Breast epithelium (tissue), 4 donors: ENCODE data around the gene PERP. TPM values are rescaled to one million over a fixed set of nuclear protein-coding genes. Genes with fewer than 3 reads are reported as not detected.

Source experiments
- DNase-seq, 2 donors: peaks; one replicate each; pipeline ENCODE4 v3.0.0-alpha.2; 2019; ENCODE audit warnings: low spot score in 2 of 2
- H3K27ac ChIP-seq, 2 donors: fragments of 200-600 bp; sonication (generic) in 1 of 2; one replicate each; pipeline ENCODE4 v1.5.1; 2016 to 2019; ENCODE audit warnings: mild to moderate bottlenecking in 1 of 2
- H3K27me3 ChIP-seq, 2 donors: fragments of 200-600 bp; sonication (generic) in 1 of 2; one replicate each; pipeline versions ENCODE4 v1.5.1 to v1.6.0; 2017 to 2019; ENCODE audit warnings: control low read depth in 1 of 2, mild to moderate bottlenecking in 1 of 2
- H3K36me3 ChIP-seq: fragments of 200-600 bp; one replicate; pipeline ENCODE4 v1.5.1; 2019
- H3K4me1 ChIP-seq, 2 donors: fragments of 200-600 bp; sonication (generic); one replicate each; pipeline ENCODE4 v1.5.1; 2016 to 2019; ENCODE audit warnings: control low read depth in 1 of 2
- H3K4me3 ChIP-seq, 3 donors: fragments of 200-600 bp; sonication (generic); 1 replicate in 2 of 3; 2 replicates in 1 of 3; pipeline ENCODE4 v1.5.1; 2016 to 2019; ENCODE audit warnings: mild to moderate bottlenecking in 3 of 3, moderate library complexity in 2 of 3
- H3K9me3 ChIP-seq, 2 donors: fragments of 200-600 bp; sonication (generic) in 1 of 2; one replicate each; pipeline ENCODE4 v1.5.1; 2016 to 2019; ENCODE audit warnings: control low read depth in 1 of 2
- POLR2A ChIP-seq: fragments of 450-650 bp; IDR thresholded peaks from one replicate; pipeline ENCODE4 v1.6.1; 2016; ENCODE audit warnings: antibody characterized with exemption, mild to moderate bottlenecking, moderate library complexity
- POLR2AphosphoS5 ChIP-seq, 3 donors: sonication (generic); formaldehyde crosslinking; IDR thresholded peaks; one replicate each; pipeline ENCODE4 v1.6.1; 2017; ENCODE audit warnings: antibody characterized with exemption in 3 of 3
- intact Hi-C: fragments of 100-400 bp; cut with DNase I; formaldehyde crosslinking; loops from one replicate; pipeline ENCODE4 v1.15.1; 2023; ENCODE audit warnings: low total_unique reads
- total RNA-seq, 3 donors: library from RNA; depleted of rRNA; stranded (reverse); fragments of >200 nt; gene quantifications; one replicate each; pipeline ENCODE4 v1.1.0, GENCODE V29; 2016
- TF ChIP-seq, protein P1 (sequence below), 3 donors: fragments of 450-650 bp; IDR thresholded peaks; one replicate each; pipeline ENCODE4 v1.5.1; 2016 to 2017; ENCODE audit warnings: antibody characterized with exemption in 3 of 3, mild to moderate bottlenecking in 3 of 3, moderate library complexity in 3 of 3

PERP gene
- total RNA-seq, result 100 to 1,000 TPM in 1 of 3 donors, 10 to 100 TPM in 2; 62.9 to 176 (median 82.3) TPM

DNA sequence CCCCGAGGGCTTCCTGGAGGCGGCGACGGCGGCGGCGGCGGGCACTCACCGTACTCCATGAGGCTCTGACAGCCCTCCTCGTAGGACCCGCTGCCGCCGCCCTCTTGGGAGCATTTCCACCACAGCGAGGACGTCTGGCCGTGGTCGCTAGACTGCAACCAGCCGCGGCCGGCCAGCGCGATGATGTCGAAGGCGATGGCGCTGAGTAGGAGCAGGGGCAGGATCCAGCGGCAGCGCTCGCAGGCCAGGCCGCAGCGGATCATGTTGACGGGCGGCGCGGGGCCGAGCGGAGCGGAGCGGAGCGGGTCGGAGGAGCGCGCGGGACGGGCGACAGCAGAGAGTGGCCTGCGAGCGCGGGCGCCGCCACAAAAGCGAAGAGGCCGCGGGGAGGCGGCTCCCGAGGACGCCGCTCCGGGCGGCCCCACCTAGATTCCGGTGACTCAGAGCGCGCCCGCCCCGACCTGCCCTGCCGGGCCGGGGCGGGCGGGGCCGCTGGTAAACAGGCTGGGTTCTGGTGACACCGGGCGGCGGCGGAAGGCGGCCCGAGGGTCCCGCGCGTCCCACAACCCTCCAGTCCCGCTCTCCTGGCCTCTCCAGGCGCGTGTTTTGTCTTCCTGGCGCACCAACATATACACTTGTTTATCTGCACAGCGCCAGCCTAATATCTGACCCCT is at the start of gene PERP:
Gene PERP, minus strand, starts transcription at position 342 of the 674 bp plus-strand sequence. Its CDS starts 79 bp downstream, at position 263.
- DNase-seq, result peak; percentile 78 to 81
- H3K4me3 ChIP-seq, result peak within 1 kb of the TSS; percentile 60 to 92 (median 84)

GRCh38 chr6:138155443-138155842 is 48.2 kb upstream of the PERP start:
- H3K4me1 ChIP-seq, result no peaks in the 10 kb centered on the region
- peaks cover 0 to 9% of the 10 kb centered on the region in 2 donors for H3K9me3 ChIP-seq
- H3K4me3 ChIP-seq, result no peak overlapping the region
- DNase-seq, result no peak
- intact Hi-C loops, result no loop called here
- no peaks in the 10 kb centered on the region for H3K36me3 ChIP-seq
- no peaks in the 10 kb centered on the region for H3K27me3 ChIP-seq
- no peak overlapping the region for H3K27ac ChIP-seq
- TF ChIP-seq POLR2AphosphoS5 (IDR thresholded peaks at IDR 0.05) (no peak), POLR2A (no peak)
- TF ChIP-seq, protein P1, sequence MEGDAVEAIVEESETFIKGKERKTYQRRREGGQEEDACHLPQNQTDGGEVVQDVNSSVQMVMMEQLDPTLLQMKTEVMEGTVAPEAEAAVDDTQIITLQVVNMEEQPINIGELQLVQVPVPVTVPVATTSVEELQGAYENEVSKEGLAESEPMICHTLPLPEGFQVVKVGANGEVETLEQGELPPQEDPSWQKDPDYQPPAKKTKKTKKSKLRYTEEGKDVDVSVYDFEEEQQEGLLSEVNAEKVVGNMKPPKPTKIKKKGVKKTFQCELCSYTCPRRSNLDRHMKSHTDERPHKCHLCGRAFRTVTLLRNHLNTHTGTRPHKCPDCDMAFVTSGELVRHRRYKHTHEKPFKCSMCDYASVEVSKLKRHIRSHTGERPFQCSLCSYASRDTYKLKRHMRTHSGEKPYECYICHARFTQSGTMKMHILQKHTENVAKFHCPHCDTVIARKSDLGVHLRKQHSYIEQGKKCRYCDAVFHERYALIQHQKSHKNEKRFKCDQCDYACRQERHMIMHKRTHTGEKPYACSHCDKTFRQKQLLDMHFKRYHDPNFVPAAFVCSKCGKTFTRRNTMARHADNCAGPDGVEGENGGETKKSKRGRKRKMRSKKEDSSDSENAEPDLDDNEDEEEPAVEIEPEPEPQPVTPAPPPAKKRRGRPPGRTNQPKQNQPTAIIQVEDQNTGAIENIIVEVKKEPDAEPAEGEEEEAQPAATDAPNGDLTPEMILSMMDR (IDR thresholded peaks at IDR 0.05), result no peak

More for the DNA sequence above, at the start of gene PERP:
- no peaks in the 10 kb centered on the region for H3K4me1 ChIP-seq
- TF ChIP-seq POLR2A, result peak; percentile 66
- TF ChIP-seq, protein P1 (IDR thresholded peaks at IDR 0.05), result no peak
- TF ChIP-seq POLR2AphosphoS5 (IDR thresholded peaks at IDR 0.05), result peak; percentile 69 to 90 (median 71)
- H3K27ac ChIP-seq, result peak within 1 kb of the TSS; percentile 95 to 99
- H3K27me3 ChIP-seq, result no peaks in the 10 kb centered on the region
- H3K36me3 ChIP-seq, result no peaks in the 10 kb centered on the region
- no peaks in the 10 kb centered on the region for H3K9me3 ChIP-seq
- intact Hi-C loops, result no loop called here

DNA sequence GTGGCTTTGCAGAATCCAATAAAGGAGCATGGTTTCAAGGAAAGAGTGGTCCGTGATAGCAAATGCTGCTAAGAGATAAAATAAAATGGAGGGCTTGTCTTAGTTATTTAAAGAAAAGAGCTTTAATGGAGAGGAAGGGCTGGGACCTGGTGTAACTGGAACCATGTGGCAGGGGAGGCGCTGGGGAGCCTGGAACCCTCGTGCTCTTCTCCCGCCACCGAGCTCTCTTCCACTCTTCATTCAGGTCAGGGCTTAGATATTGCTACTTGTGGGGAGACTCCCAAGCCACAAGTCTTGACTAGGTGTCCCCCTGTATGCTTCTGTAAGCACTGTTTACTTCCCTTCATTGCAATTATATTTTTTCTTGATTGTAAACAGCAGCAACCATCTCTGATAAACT is 39.3 kb upstream of the PERP start:
- TF ChIP-seq, protein P1 (IDR thresholded peaks at IDR 0.05), result no peak
- no peak for TF ChIP-seq POLR2AphosphoS5 (IDR thresholded peaks at IDR 0.05)
- TF ChIP-seq POLR2A, result no peak
- Histone ChIP-seq H3K4me1 (no peaks in the 10 kb centered on the region), H3K4me3 (no peak overlapping the region), H3K27me3 (no peaks in the 10 kb centered on the region), H3K9me3 (no peaks in the 10 kb centered on the region), H3K36me3 (no peaks in the 10 kb centered on the region), H3K27ac (no peak overlapping the region)
- intact Hi-C loops, result no loop called here
- DNase-seq, result no peak

DNA sequence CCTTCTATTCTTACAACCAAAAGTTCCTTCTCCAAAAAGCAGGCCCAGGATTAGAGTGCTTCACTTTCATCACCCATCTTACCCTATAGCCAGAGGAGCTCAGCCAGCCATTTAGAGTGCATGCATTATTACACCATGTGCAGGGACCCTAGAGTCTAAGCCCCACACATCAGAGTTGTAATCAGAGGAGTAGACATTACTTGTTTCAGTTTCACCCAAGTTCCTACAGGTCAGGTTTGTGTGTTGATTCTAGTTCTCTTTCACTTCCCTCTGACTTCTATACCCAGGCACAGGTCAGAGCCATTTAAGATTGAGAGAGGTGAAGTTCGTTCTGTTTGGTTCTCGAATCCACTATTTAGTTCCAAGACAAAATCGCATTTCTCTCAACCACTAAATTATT is 38.2 kb upstream of the PERP start:
- H3K4me1 ChIP-seq, result no peaks in the 10 kb centered on the region
- DNase-seq, result no peak
- no peak overlapping the region for H3K4me3 ChIP-seq
- no peak overlapping the region for H3K27ac ChIP-seq
- H3K9me3 ChIP-seq, result no peaks in the 10 kb centered on the region
- intact Hi-C loops, result no loop called here
- no peak for TF ChIP-seq POLR2A
- TF ChIP-seq, protein P1 (IDR thresholded peaks at IDR 0.05), result no peak
- no peak for TF ChIP-seq POLR2AphosphoS5 (IDR thresholded peaks at IDR 0.05)
- H3K27me3 ChIP-seq, result no peaks in the 10 kb centered on the region
- H3K36me3 ChIP-seq, result no peaks in the 10 kb centered on the region

DNA sequence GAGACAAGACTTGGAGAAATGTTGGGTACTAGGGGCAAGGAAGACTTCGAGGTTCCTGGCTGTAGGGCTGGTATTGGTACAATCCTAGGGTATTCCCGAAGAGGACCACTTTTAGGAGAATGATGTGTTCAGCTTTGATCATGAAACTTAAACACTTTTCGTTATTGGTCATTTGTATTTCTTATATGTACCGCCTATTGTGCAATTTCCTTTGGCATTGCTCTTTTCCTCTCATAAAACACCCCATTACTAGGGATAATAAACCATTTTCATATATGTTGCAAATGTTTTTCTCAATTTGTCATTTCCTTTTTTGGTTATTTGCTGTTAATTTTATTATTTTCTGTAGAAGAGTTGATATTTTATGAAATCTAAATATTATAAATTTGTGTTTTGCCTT is 35.6 kb upstream of the PERP start:
- no peak overlapping the region for H3K4me3 ChIP-seq
- no peaks in the 10 kb centered on the region for H3K36me3 ChIP-seq
- H3K4me1 ChIP-seq, result no peaks in the 10 kb centered on the region
- no peak for TF ChIP-seq POLR2AphosphoS5 (IDR thresholded peaks at IDR 0.05)
- TF ChIP-seq POLR2A, result no peak
- TF ChIP-seq, protein P1 (IDR thresholded peaks at IDR 0.05), result no peak
- no peaks in the 10 kb centered on the region for H3K27me3 ChIP-seq
- no peak for DNase-seq
- intact Hi-C loops, result loop anchor here (5.0 kb wide), 1 partner anchor 514 kb away; no protein-coding TSS in a partner anchor
- H3K9me3 ChIP-seq, result no peaks in the 10 kb centered on the region
- H3K27ac ChIP-seq, result no peak overlapping the region
